Activated naive CD8-positive, alpha-beta T cell treated with anti-CD3 and anti-CD28 coated beads for 36 hours (primary cell): Measurements from ENCODE around the gene GTF2A2. TPM values are rescaled to one million over a fixed set of nuclear protein-coding genes. Genes with fewer than 3 reads are reported as not detected.

ENCODE experiments used
- DNase-seq: peaks from one replicate; pipeline ENCODE4 v3.0.0; 2021
- H3K27ac Mint-ChIP-seq: one replicate; pipeline ENCODE4 v1.8.0; 2022; ENCODE audit warnings: mild to moderate bottlenecking, moderate library complexity, mixed read lengths
- H3K27me3 Mint-ChIP-seq: one replicate; pipeline ENCODE4 v1.8.0; 2022; ENCODE audit warnings: mild to moderate bottlenecking, mixed read lengths
- H3K36me3 Mint-ChIP-seq: one replicate; pipeline ENCODE4 v1.8.0; 2021; ENCODE audit warnings: mild to moderate bottlenecking, mixed read lengths
- H3K4me1 Mint-ChIP-seq: one replicate; pipeline ENCODE4 v1.8.0; 2021; ENCODE audit warnings: mixed read lengths
- H3K4me3 Mint-ChIP-seq: one replicate; pipeline ENCODE4 v1.8.0; 2022; ENCODE audit warnings: mild to moderate bottlenecking, moderate library complexity, mixed read lengths
- H3K9me3 Mint-ChIP-seq: one replicate; pipeline ENCODE4 v1.8.0; 2022; ENCODE audit warnings: mixed read lengths
- total RNA-seq, 2 experiments: library from RNA; stranded (reverse); gene quantifications; one replicate each; pipeline ENCODE4 v1.2.3, GENCODE V29; 2021

The GTF2A2 gene
- total RNA-seq, 2 experiments from 2014 or later = 237 to 246 TPM

GRCh38 chr15:59596640-59597039 lies 60.7 kb downstream of the GTF2A2 start:
- H3K4me1 Mint-ChIP-seq = peaks cover under 1% of the 10 kb centered on the region
- peaks cover 7% of the 10 kb centered on the region for H3K36me3 Mint-ChIP-seq
- no peak overlapping the region for H3K4me3 Mint-ChIP-seq
- no peak overlapping the region for H3K27ac Mint-ChIP-seq
- no peak for DNase-seq
- peaks cover 8% of the 10 kb centered on the region for H3K9me3 Mint-ChIP-seq
- peaks cover 17% of the 10 kb centered on the region for H3K27me3 Mint-ChIP-seq

- Mint-ChIP-seq H3K36me3 (peaks cover 3% of the 10 kb centered on the region), H3K27ac (no peak overlapping the region), H3K9me3 (peaks cover 3% of the 10 kb centered on the region), H3K27me3 (peaks cover 10% of the 10 kb centered on the region), H3K4me3 (no peak overlapping the region), H3K4me1 (peaks cover 8% of the 10 kb centered on the region)
- DNase-seq = no peak
Observed at GRCh38 chr15:59595434-59595915, 61.8 kb downstream of the GTF2A2 start.

- peaks cover 8% of the 10 kb centered on the region for H3K27me3 Mint-ChIP-seq
- H3K4me3 Mint-ChIP-seq = no peak overlapping the region
- H3K36me3 Mint-ChIP-seq = peaks cover 1% of the 10 kb centered on the region
- H3K4me1 Mint-ChIP-seq = peaks cover 11% of the 10 kb centered on the region
- DNase-seq = no peak
- peaks cover 1% of the 10 kb centered on the region for H3K9me3 Mint-ChIP-seq
- no peak overlapping the region for H3K27ac Mint-ChIP-seq
Observed at GRCh38 chr15:59594991-59595390, 62.3 kb downstream of the GTF2A2 start.

- Mint-ChIP-seq H3K27ac (no peak overlapping the region), H3K27me3 (peaks cover 4% of the 10 kb centered on the region), H3K4me1 (peaks cover 13% of the 10 kb centered on the region), H3K4me3 (no peak overlapping the region), H3K36me3 (no peaks in the 10 kb centered on the region), H3K9me3 (no peaks in the 10 kb centered on the region)
- no peak for DNase-seq
Observed at GRCh38 chr15:59594493-59594942, 62.8 kb downstream of the GTF2A2 start.

DNA sequence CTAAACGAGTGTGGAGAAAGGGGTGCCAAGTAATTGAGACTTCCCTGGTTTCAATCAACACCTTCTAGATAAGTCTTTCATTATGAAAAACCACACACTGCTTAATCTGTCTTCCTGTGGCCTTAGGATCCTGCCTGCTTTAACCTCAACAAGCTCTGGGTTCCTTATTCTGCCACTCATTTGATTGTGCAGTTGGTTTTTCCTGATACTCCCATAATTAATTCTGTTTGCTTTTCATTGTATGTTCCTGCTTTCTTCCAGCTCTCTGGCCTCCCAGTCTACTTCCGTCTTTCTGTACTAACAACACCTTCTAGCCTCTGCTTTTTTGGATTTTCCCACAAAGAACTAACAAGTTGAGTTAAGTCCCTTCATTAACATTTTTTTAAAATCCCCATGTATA lies 66.0 kb downstream of the GTF2A2 start:
- Mint-ChIP-seq H3K27ac (no peak overlapping the region), H3K9me3 (no peaks in the 10 kb centered on the region), H3K4me3 (no peak overlapping the region), H3K4me1 (peaks cover 13% of the 10 kb centered on the region), H3K27me3 (no peaks in the 10 kb centered on the region), H3K36me3 (no peaks in the 10 kb centered on the region)
- no peak for DNase-seq

DNA sequence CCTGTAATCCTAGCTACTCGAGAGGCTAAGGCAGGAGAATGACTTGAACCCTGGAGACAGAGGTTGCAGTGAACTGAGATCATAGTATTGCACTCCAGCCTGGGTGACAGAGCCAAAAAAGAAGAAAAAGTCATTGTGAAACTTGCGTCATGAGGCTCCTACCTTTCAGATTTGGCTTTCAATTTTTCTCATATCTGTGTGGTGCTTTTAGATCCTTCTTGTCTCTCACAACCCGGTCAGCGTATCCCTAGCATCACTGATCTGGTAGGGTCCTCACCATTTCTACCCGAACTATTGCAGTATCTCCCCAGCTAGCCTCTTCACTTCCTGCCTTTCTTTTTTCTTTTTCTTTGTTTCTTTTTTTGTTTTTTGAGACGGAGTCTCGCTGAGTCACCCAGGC lies 67.3 kb downstream of the GTF2A2 start:
- Mint-ChIP-seq H3K4me3 (no peak overlapping the region), H3K27me3 (no peaks in the 10 kb centered on the region), H3K4me1 (peaks cover 13% of the 10 kb centered on the region), H3K9me3 (no peaks in the 10 kb centered on the region), H3K36me3 (no peaks in the 10 kb centered on the region), H3K27ac (no peak overlapping the region)
- no peak for DNase-seq

Other genes starting within 250 kb of the GTF2A2 start
- gene FAM81A, start 219.3 kb downstream of the GTF2A2 start, total RNA-seq = 1 to 10 TPM; 1.3 to 1.6 TPM
- gene GCNT3, start 45.7 kb downstream of the GTF2A2 start, total RNA-seq = not detected
- gene BNIP2, start 31.8 kb upstream of the GTF2A2 start, total RNA-seq = 10 to 100 TPM; 68.4 to 76.4 TPM